H1 (cell line): Measurements from ENCODE around the gene TSPAN33. TPM values are rescaled to one million over a fixed set of nuclear protein-coding genes. Genes with fewer than 3 reads are reported as not detected.

Experiments used
- BRCA1 ChIP-seq: IDR thresholded peaks from 2 replicates; pipeline ENCODE4 v1.6.1; 2012; ENCODE audit warnings: low read depth, low read length, improper control_type of control experiment
- CHD7 ChIP-seq: fragments of 300-600 bp; sonication (generic); IDR thresholded peaks from 2 replicates; pipeline ENCODE4 v1.7.1; 2012; ENCODE audit warnings: low read length, moderate library complexity, mild to moderate bottlenecking, inconsistent platforms; ENCODE audit not compliant: insufficient replicate concordance
- CREB1 ChIP-seq: IDR thresholded peaks from 2 replicates; pipeline ENCODE4 v1.6.1; 2012; ENCODE audit warnings: inconsistent platforms
- EP300 ChIP-seq, 2 experiments: IDR thresholded peaks; 1 replicate in 1 of 2; 2 replicates in 1 of 2; pipeline ENCODE4 v1.6.1; 2011 to 2012; ENCODE audit warnings: low read depth in 2 of 2, low read length in 2 of 2, mild to moderate bottlenecking in 2 of 2, borderline replicate concordance in 1 of 2, inconsistent platforms in 1 of 2, moderate library complexity in 1 of 2
- GTF2F1 ChIP-seq: IDR thresholded peaks from 2 replicates; pipeline ENCODE4 v1.6.1; 2012; ENCODE audit warnings: low read depth, low read length, improper control_type of control experiment, borderline replicate concordance
- JUN ChIP-seq: IDR thresholded peaks from 2 replicates; pipeline ENCODE4 v1.6.1; 2011; ENCODE audit warnings: low read depth, mild to moderate bottlenecking, improper control_type of control experiment, low read length
- NANOG ChIP-seq: IDR thresholded peaks from 2 replicates; pipeline ENCODE4 v1.6.1; 2011; ENCODE audit warnings: low read length, low read depth, mild to moderate bottlenecking, inconsistent platforms; ENCODE audit not compliant: insufficient read depth, poor library complexity, severe bottlenecking
- SIX5 ChIP-seq: IDR thresholded peaks from 2 replicates; pipeline ENCODE4 v1.6.1; 2011; ENCODE audit warnings: mild to moderate bottlenecking, low read depth, low read length
- polyA plus RNA-seq, 7 experiments: library from polyadenylated mRNA; depleted of rRNA in 3 of 7; stranded (reverse) in 5 of 7; unstranded in 2 of 7; fragments of >200 nt in 5 of 7; fragments of 200-250 nt in 2 of 7; gene quantifications; 1 replicate in 5 of 7; 2 replicates in 1 of 7; 4 replicates in 1 of 7; pipeline versions ENCODE4 v1.2.1 to v1.2.3, GENCODE V29; 2011 to 2013; ENCODE audit warnings: missing spikeins in 2 of 7, mixed read lengths in 2 of 7
- total RNA-seq: library from RNA; stranded (reverse); fragmentation: NEBNext Ultra II Directional; extraction: Animal tissue kit (Norgen Biotek cat#: 25700); gene quantifications from 2 replicates; pipeline ENCODE4 v1.2.1, GENCODE V29; 2021
- TF ChIP-seq, protein P1 (sequence below), 3 experiments: IDR thresholded peaks; 1 replicate in 2 of 3; 2 replicates in 1 of 3; pipeline versions ENCODE4 v1.5.1 to v1.6.1; 2011; ENCODE audit warnings: low read length in 3 of 3, mild to moderate bottlenecking in 3 of 3, inconsistent platforms in 2 of 3, low read depth in 1 of 3, moderate library complexity in 1 of 3; ENCODE audit not compliant: insufficient read depth in 1 of 3; ENCODE audit errors: control extremely low read depth in 1 of 3

Gene TSPAN33
- total and polyA plus RNA-seq, 2 of the 8 experiments (the other 6 are each of a cell fraction or from before 2014, with no cell fraction given), result 42.8 to 47.1 TPM

- no peak for TF ChIP-seq CHD7
- TF ChIP-seq NANOG, result no peak
- no peak for TF ChIP-seq EP300 (IDR thresholded peaks at IDR 0.05; ENCODE audit: borderline replicate concordance in 1 of 2, low read depth in 2 of 2, low read length in 2 of 2)
- TF ChIP-seq, protein P1, sequence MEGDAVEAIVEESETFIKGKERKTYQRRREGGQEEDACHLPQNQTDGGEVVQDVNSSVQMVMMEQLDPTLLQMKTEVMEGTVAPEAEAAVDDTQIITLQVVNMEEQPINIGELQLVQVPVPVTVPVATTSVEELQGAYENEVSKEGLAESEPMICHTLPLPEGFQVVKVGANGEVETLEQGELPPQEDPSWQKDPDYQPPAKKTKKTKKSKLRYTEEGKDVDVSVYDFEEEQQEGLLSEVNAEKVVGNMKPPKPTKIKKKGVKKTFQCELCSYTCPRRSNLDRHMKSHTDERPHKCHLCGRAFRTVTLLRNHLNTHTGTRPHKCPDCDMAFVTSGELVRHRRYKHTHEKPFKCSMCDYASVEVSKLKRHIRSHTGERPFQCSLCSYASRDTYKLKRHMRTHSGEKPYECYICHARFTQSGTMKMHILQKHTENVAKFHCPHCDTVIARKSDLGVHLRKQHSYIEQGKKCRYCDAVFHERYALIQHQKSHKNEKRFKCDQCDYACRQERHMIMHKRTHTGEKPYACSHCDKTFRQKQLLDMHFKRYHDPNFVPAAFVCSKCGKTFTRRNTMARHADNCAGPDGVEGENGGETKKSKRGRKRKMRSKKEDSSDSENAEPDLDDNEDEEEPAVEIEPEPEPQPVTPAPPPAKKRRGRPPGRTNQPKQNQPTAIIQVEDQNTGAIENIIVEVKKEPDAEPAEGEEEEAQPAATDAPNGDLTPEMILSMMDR (IDR thresholded peaks at IDR 0.05; ENCODE audit: control extremely low read depth in 1 of 3, insufficient read depth in 1 of 3, low read depth in 1 of 3, low read length in 3 of 3), result no peak
- TF ChIP-seq CREB1, result no peak
- no peak for TF ChIP-seq JUN
- TF ChIP-seq BRCA1, result no peak
- TF ChIP-seq GTF2F1, result no peak
- no peak for TF ChIP-seq SIX5
These were observed 18.2 kb upstream of the TSPAN33 start (continued) for GRCh38 chr7:129126314-129126713.
